ENCODE results near the gene NOS1AP.

DNA sequence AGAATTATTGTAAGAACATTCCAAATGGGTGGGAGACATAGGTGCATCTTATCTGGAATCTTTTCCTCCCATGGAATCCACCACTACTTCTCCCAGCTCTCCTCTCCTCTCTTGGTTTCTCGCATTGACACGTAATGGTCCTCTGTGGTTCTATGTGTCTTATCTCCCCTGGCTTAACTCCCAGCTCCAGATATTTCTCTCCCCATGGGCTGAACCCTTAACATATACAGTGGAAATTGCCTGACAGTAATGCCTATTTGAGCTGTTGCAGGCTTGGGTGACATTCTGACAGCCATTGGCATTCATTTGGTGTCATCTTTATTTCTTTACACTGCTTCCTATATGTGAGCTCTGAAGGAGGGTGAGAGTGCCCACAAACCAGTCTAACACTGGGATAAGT lies 188.9 kb downstream of the NOS1AP start:
- TF ChIP-seq, protein P1, sequence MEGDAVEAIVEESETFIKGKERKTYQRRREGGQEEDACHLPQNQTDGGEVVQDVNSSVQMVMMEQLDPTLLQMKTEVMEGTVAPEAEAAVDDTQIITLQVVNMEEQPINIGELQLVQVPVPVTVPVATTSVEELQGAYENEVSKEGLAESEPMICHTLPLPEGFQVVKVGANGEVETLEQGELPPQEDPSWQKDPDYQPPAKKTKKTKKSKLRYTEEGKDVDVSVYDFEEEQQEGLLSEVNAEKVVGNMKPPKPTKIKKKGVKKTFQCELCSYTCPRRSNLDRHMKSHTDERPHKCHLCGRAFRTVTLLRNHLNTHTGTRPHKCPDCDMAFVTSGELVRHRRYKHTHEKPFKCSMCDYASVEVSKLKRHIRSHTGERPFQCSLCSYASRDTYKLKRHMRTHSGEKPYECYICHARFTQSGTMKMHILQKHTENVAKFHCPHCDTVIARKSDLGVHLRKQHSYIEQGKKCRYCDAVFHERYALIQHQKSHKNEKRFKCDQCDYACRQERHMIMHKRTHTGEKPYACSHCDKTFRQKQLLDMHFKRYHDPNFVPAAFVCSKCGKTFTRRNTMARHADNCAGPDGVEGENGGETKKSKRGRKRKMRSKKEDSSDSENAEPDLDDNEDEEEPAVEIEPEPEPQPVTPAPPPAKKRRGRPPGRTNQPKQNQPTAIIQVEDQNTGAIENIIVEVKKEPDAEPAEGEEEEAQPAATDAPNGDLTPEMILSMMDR (conservative IDR thresholded peaks at IDR 0.05; ENCODE audit: low read depth in 2 of 2), result no peak
- TF ChIP-seq POLR2AphosphoS5 (IDR thresholded peaks at IDR 0.05; ENCODE audit: low read depth) (no peak), NANOG (IDR thresholded peaks at IDR 0.05; ENCODE audit: borderline replicate concordance) (no peak), EZH2 (IDR thresholded peaks at IDR 0.05; ENCODE audit: low read depth, unreplicated experiment) (no peak), EZH2phosphoT487 (IDR thresholded peaks at IDR 0.05; ENCODE audit: unreplicated experiment) (no peak), JUNB (IDR thresholded peaks at IDR 0.05; ENCODE audit: unreplicated experiment) (no peak)
- TF ChIP-seq, protein P2, sequence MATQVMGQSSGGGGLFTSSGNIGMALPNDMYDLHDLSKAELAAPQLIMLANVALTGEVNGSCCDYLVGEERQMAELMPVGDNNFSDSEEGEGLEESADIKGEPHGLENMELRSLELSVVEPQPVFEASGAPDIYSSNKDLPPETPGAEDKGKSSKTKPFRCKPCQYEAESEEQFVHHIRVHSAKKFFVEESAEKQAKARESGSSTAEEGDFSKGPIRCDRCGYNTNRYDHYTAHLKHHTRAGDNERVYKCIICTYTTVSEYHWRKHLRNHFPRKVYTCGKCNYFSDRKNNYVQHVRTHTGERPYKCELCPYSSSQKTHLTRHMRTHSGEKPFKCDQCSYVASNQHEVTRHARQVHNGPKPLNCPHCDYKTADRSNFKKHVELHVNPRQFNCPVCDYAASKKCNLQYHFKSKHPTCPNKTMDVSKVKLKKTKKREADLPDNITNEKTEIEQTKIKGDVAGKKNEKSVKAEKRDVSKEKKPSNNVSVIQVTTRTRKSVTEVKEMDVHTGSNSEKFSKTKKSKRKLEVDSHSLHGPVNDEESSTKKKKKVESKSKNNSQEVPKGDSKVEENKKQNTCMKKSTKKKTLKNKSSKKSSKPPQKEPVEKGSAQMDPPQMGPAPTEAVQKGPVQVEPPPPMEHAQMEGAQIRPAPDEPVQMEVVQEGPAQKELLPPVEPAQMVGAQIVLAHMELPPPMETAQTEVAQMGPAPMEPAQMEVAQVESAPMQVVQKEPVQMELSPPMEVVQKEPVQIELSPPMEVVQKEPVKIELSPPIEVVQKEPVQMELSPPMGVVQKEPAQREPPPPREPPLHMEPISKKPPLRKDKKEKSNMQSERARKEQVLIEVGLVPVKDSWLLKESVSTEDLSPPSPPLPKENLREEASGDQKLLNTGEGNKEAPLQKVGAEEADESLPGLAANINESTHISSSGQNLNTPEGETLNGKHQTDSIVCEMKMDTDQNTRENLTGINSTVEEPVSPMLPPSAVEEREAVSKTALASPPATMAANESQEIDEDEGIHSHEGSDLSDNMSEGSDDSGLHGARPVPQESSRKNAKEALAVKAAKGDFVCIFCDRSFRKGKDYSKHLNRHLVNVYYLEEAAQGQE (IDR thresholded peaks at IDR 0.05; ENCODE audit: unreplicated experiment), result no peak
